Loucy (cell line): ENCODE measurements around the gene NOD1.

Experiments used
- CTCF ChIP-seq: fragments of 200-600 bp; sonication (generic); conservative IDR thresholded peaks from 2 replicates; pipeline ENCODE4 v1.5.1; 2014; ENCODE audit warnings: mild to moderate bottlenecking, antibody characterized with exemption, low read length
- EZH2phosphoT487 ChIP-seq: fragments of 200-600 bp; IDR thresholded peaks from 2 replicates; pipeline ENCODE4 v1.6.1; 2018; ENCODE audit warnings: antibody characterized with exemption, mild to moderate bottlenecking, moderate library complexity, borderline replicate concordance

GRCh38 chr7:30445770-30446169, 32.8 kb downstream of the NOD1 start:
- no peak; the same call in 1 of the 2 replicates for TF ChIP-seq CTCF
- no peak for TF ChIP-seq EZH2phosphoT487
